Middle frontal gyrus (tissue), 1 donor: Measurements from ENCODE around the gene PTPRD.

Experiments used
- DNase-seq: peaks from one replicate; pipeline ENCODE4 v3.0.0-alpha.2; 2015; ENCODE audit warnings: low spot score; ENCODE audit errors: extremely low spot score

PTPRD gene

GRCh38 chr9:8555762-8556500 lies 2056.9 kb downstream of the PTPRD start:
- no peak for DNase-seq

- DNase-seq, result no peak
These were observed 2059.4 kb downstream of the PTPRD start for GRCh38 chr9:8553444-8553843.

GRCh38 chr9:8552732-8553131 lies 2060.1 kb downstream of the PTPRD start:
- DNase-seq, result no peak

GRCh38 chr9:8549214-8549613 lies 2063.6 kb downstream of the PTPRD start:
- no peak for DNase-seq

GRCh38 chr9:8543219-8543618 lies 2069.6 kb downstream of the PTPRD start:
- no peak for DNase-seq

GRCh38 chr9:8542537-8542936 lies 2070.3 kb downstream of the PTPRD start:
- no peak for DNase-seq

GRCh38 chr9:8539681-8540197 lies 2073.1 kb downstream of the PTPRD start:
- no peak for DNase-seq

GRCh38 chr9:8536845-8537244 lies 2076.0 kb downstream of the PTPRD start:
- DNase-seq, result no peak

GRCh38 chr9:8534828-8535227 lies 2078.0 kb downstream of the PTPRD start:
- no peak for DNase-seq

GRCh38 chr9:8533681-8534080 lies 2079.1 kb downstream of the PTPRD start:
- DNase-seq, result no peak

- no peak for DNase-seq
These were observed 2080.9 kb downstream of the PTPRD start for GRCh38 chr9:8531826-8532415.

GRCh38 chr9:8521112-8521511 lies 2091.7 kb downstream of the PTPRD start:
- DNase-seq, result no peak

- no peak for DNase-seq
These were observed 2097.1 kb downstream of the PTPRD start for GRCh38 chr9:8515748-8516147.

GRCh38 chr9:8514760-8515159 lies 2098.0 kb downstream of the PTPRD start:
- DNase-seq, result no peak

- DNase-seq, result no peak
These were observed 2104.0 kb downstream of the PTPRD start for GRCh38 chr9:8508671-8509290.

GRCh38 chr9:8494571-8494970 lies 2118.2 kb downstream of the PTPRD start:
- no peak for DNase-seq

- no peak for DNase-seq
These were observed 2120.1 kb downstream of the PTPRD start for GRCh38 chr9:8492679-8493078.

- DNase-seq, result no peak
These were observed 2120.8 kb downstream of the PTPRD start for GRCh38 chr9:8492024-8492423.

- DNase-seq, result no peak
These were observed 2121.2 kb downstream of the PTPRD start for GRCh38 chr9:8491563-8491962.

- no peak for DNase-seq
These were observed 2123.0 kb downstream of the PTPRD start for GRCh38 chr9:8489835-8490234.

- DNase-seq, result no peak
These were observed 2126.7 kb downstream of the PTPRD start for GRCh38 chr9:8486095-8486494.

- no peak for DNase-seq
These were observed 2128.1 kb downstream of the PTPRD start for GRCh38 chr9:8484597-8485191.
